HepG2 (cell line): ENCODE measurements around the gene PBX1. TPM values are rescaled to one million over a fixed set of nuclear protein-coding genes. Genes with fewer than 3 reads are reported as not detected.

Experiments used
- ATAC-seq: fragments of 200-7000 bp; cut with Tn5 transposase; 3 replicates; pipeline ENCODE4 v1.9.1; 2020; ENCODE audit warnings: mild to moderate bottlenecking, moderate library complexity
- BruUV-seq: library from RNA; stranded (reverse); fragments of 400-500 nt; replicated peaks from 2 replicates; lab custom pipeline; 2021; lab: Mats Ljungman, UMichigan
- CTCF ChIA-PET: fragments of 300-600 bp; formaldehyde crosslinking; extraction: SDS; loops from one replicate; lab custom pipeline; 2021; ENCODE audit warnings: low total read pairs, inconsistent platforms, low intra/inter-chr PET ratio; lab: Yijun Ruan, JAX
- POLR2A ChIA-PET: fragments of 350-600 bp; sonication (Branson Sonifier 250); formaldehyde crosslinking; loops from one replicate; lab custom pipeline; 2020; ENCODE audit warnings: antibody characterized with exemption, inconsistent platforms; lab: Yijun Ruan, JAX
- DNase-seq: peaks from one replicate; pipeline ENCODE4 v3.0.0-alpha.2; 2015; ENCODE audit warnings: low spot score
- FAIRE-seq: peaks from 3 replicates; lab custom pipeline; 2011; peaks lifted over from hg19 to GRCh38; lab: Jason Lieb, UNC
- H2AFZ ChIP-seq: one replicate; pipeline ENCODE4 v1.6.1; 2011; ENCODE audit warnings: low read length, inconsistent platforms
- H3K27ac ChIP-seq: fragments of 300-600 bp; 3 replicates; pipeline ENCODE4 v1.8.0; 2011; ENCODE audit warnings: mixed run types, mild to moderate bottlenecking, mixed read lengths, low read length, inconsistent platforms; ENCODE audit not compliant: insufficient read depth; ENCODE audit errors: extremely low read length
- H3K27me3 ChIP-seq, 2 experiments: fragments of 200-600 bp in 1 of 2; 2 replicates in 1 of 2; 3 replicates in 1 of 2; pipeline versions ENCODE4 v1.6.0 to v1.8.0; 2011; ENCODE audit warnings: low read length in 2 of 2, mild to moderate bottlenecking in 2 of 2, moderate library complexity in 2 of 2, inconsistent platforms in 1 of 2; ENCODE audit not compliant: insufficient read depth in 2 of 2, control insufficient read depth in 1 of 2
- H3K36me3 ChIP-seq, 2 experiments: fragments of 200-600 bp in 1 of 2; replicated peaks in 1 of 2; 2 replicates in 1 of 2; 3 replicates in 1 of 2; pipeline versions ENCODE4 v1.5.1 to v1.8.0; 2011; ENCODE audit warnings: low read length in 2 of 2, inconsistent platforms in 1 of 2; ENCODE audit not compliant: insufficient read depth in 2 of 2, control insufficient read depth in 1 of 2
- H3K4me1 ChIP-seq: 2 replicates; pipeline ENCODE4 v1.5.1; 2012; ENCODE audit warnings: low read length, inconsistent platforms; ENCODE audit not compliant: insufficient read depth
- H3K4me2 ChIP-seq: 2 replicates; pipeline ENCODE4 v1.6.0; 2011; ENCODE audit warnings: low read depth, low read length, inconsistent platforms
- H3K4me3 ChIP-seq, 3 experiments: fragments of 200-600 bp in 1 of 3; sonication (generic), shearing (Covaris generic) in 1 of 3; replicated peaks in 1 of 3; 2 replicates each; pipeline ENCODE4 v1.5.1; 2011 to 2016; ENCODE audit warnings: low read length in 3 of 3, inconsistent platforms in 2 of 3, low read depth in 2 of 3, mild to moderate bottlenecking in 2 of 3, control low read depth in 1 of 3, mixed read lengths in 1 of 3; ENCODE audit not compliant: insufficient read depth in 1 of 3
- H3K79me2 ChIP-seq: one replicate; pipeline ENCODE4 v1.6.1; 2011; ENCODE audit warnings: low read length, inconsistent platforms; ENCODE audit not compliant: insufficient read depth
- H3K9ac ChIP-seq: 2 replicates; pipeline ENCODE4 v1.6.0; 2011; ENCODE audit warnings: mild to moderate bottlenecking, low read depth, low read length, inconsistent platforms; ENCODE audit not compliant: insufficient read depth
- H3K9me3 ChIP-seq: 2 replicates; pipeline ENCODE4 v1.5.1; 2012; ENCODE audit warnings: mild to moderate bottlenecking, low read length
- H4K20me1 ChIP-seq: 2 replicates; pipeline ENCODE4 v1.6.0; 2011; ENCODE audit warnings: inconsistent platforms, mild to moderate bottlenecking, low read length, moderate library complexity; ENCODE audit not compliant: insufficient read depth
- CEBPG ChIP-seq: IDR thresholded peaks from 2 replicates; pipeline ENCODE4 v1.6.1; 2016
- FOXM1 ChIP-seq: sonication (generic); formaldehyde crosslinking; IDR thresholded peaks from 2 replicates; pipeline ENCODE4 v1.5.0; 2020; ENCODE audit warnings: missing genetic modification reagents
- HCFC1 ChIP-seq: fragments of 150-350 bp; IDR thresholded peaks from 2 replicates; pipeline ENCODE4 v1.6.1; 2014; ENCODE audit warnings: low read depth, low read length
- HMG20A ChIP-seq: IDR thresholded peaks from 2 replicates; pipeline ENCODE4 v1.6.1; 2016; ENCODE audit warnings: borderline replicate concordance
- MEIS1 ChIP-seq: sonication (generic); formaldehyde crosslinking; IDR thresholded peaks from 2 replicates; pipeline ENCODE4 v1.9.0; 2021; ENCODE audit warnings: mild to moderate bottlenecking, missing genetic modification reagents, moderate library complexity, borderline replicate concordance
- NR1H2 ChIP-seq: sonication (generic); formaldehyde crosslinking; IDR thresholded peaks from 2 replicates; pipeline ENCODE4 v1.8.1; 2022; ENCODE audit warnings: low read depth, missing genetic modification reagents, borderline replicate concordance
- whole genome bisulfite sequencing: methylation state at CpG from one replicate; pipeline ENCODE4 v1.1.6; 2017; ENCODE audit warnings: low lambda C conversion rate; 5-methylcytosine and 5-hydroxymethylcytosine counted together
- in situ Hi-C: cut with HindIII; loops from 2 replicates; pipeline ENCODE4 v1.10.0; 2017; ENCODE audit warnings: low pct_unique_long_range_greater_than_20kb; ENCODE audit not compliant: extremely low pct_ligation_motif_present
- intact Hi-C: fragments of 100-400 bp; cut with micrococcal nuclease; formaldehyde crosslinking; loops from one replicate; pipeline ENCODE4 v1.10.0; 2022; ENCODE audit not compliant: unreplicated experiment
- polyA plus RNA-seq, 8 experiments: library from polyadenylated mRNA; depleted of rRNA in 3 of 8; stranded (reverse) in 7 of 8; unstranded in 1 of 8; fragments of >200 nt; fragmentation: Illumina TruSeq in 4 of 8; extraction: Trizol in 4 of 8; gene quantifications; 2 replicates each; pipeline versions ENCODE4 v1.2.1 to v1.2.3, GENCODE V29; 2011 to 2016; ENCODE audit warnings: low read depth in 4 of 8, missing spikeins in 1 of 8, mixed read lengths in 1 of 8; ENCODE audit not compliant: insufficient read depth in 1 of 8
- total RNA-seq, 5 experiments: library from RNA; depleted of rRNA; stranded (reverse); fragments of >200 nt; fragmentation: Illumina TruSeq; extraction: Trizol; gene quantifications; 2 replicates each; pipeline ENCODE4 v1.2.3, GENCODE V29; 2016; ENCODE audit warnings: low read depth in 1 of 5
- TF ChIP-seq, protein P1 (sequence below): sonication (generic); formaldehyde crosslinking; IDR thresholded peaks from 2 replicates; pipeline ENCODE4 v1.9.0; 2021; ENCODE audit warnings: mild to moderate bottlenecking, missing genetic modification reagents
- TF ChIP-seq, protein P2 (sequence below): sonication (generic); formaldehyde crosslinking; IDR thresholded peaks from 2 replicates; pipeline ENCODE4 v1.5.1; 2020; ENCODE audit warnings: mild to moderate bottlenecking, missing genetic modification reagents, borderline replicate concordance
- TF ChIP-seq, protein P3 (sequence below): sonication (generic); formaldehyde crosslinking; IDR thresholded peaks from 2 replicates; pipeline ENCODE4 v1.8.0; 2022; ENCODE audit warnings: mild to moderate bottlenecking, missing genetic modification reagents, moderate library complexity

The PBX1 gene
- total and polyA plus RNA-seq, 2 of the 13 experiments (the other 11 are each of a cell fraction or from before 2014, with no cell fraction given): 0.24 TPM; not detected in 1

DNA sequence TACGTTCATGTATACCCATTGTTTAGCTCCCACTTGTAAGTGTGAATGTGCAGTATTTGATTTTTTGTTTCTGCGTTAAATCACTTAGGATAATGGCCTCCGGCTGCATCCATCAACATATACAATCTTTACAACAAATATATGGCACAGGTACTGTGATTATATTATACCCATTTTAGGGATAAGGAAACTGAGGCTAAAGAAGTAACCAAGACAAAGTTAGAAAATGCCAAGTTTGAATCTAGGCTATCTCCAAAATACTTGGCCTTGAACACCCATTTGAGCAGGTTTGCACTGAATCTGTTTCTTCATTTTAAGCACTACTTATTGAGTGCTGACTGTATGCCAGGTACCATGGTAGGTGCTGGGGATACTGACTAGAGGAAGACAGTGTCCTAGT is 149.6 kb downstream of the PBX1 start:
- Histone ChIP-seq H3K79me2 (no peaks in the 10 kb centered on the region), H2AFZ (no peak overlapping the region), H3K9ac (no peak overlapping the region), H3K27me3 (no peaks in the 10 kb centered on the region), H4K20me1 (no peaks in the 10 kb centered on the region), H3K4me1 (no peaks in the 10 kb centered on the region), H3K9me3 (no peaks in the 10 kb centered on the region), H3K4me2 (no peak overlapping the region), H3K36me3 (no peaks in the 10 kb centered on the region), H3K27ac (no peak overlapping the region), H3K4me3 (no peak overlapping the region)
- WGBS: 60% methylated on average over 3 of the region's 3 CpGs
- POLR2A ChIA-PET: no interaction called here
- intact Hi-C loops (no loop called here), in situ Hi-C loops (no loop called here)
- TF ChIP-seq HCFC1 (no peak), FOXM1 (CRISPR knock-in tag) (no peak), MEIS1 (no peak), HMG20A (CRISPR knock-in tag) (no peak), NR1H2 (CRISPR knock-in tag) (no peak), CEBPG (CRISPR knock-in tag) (no peak)
- TF ChIP-seq, protein P1, sequence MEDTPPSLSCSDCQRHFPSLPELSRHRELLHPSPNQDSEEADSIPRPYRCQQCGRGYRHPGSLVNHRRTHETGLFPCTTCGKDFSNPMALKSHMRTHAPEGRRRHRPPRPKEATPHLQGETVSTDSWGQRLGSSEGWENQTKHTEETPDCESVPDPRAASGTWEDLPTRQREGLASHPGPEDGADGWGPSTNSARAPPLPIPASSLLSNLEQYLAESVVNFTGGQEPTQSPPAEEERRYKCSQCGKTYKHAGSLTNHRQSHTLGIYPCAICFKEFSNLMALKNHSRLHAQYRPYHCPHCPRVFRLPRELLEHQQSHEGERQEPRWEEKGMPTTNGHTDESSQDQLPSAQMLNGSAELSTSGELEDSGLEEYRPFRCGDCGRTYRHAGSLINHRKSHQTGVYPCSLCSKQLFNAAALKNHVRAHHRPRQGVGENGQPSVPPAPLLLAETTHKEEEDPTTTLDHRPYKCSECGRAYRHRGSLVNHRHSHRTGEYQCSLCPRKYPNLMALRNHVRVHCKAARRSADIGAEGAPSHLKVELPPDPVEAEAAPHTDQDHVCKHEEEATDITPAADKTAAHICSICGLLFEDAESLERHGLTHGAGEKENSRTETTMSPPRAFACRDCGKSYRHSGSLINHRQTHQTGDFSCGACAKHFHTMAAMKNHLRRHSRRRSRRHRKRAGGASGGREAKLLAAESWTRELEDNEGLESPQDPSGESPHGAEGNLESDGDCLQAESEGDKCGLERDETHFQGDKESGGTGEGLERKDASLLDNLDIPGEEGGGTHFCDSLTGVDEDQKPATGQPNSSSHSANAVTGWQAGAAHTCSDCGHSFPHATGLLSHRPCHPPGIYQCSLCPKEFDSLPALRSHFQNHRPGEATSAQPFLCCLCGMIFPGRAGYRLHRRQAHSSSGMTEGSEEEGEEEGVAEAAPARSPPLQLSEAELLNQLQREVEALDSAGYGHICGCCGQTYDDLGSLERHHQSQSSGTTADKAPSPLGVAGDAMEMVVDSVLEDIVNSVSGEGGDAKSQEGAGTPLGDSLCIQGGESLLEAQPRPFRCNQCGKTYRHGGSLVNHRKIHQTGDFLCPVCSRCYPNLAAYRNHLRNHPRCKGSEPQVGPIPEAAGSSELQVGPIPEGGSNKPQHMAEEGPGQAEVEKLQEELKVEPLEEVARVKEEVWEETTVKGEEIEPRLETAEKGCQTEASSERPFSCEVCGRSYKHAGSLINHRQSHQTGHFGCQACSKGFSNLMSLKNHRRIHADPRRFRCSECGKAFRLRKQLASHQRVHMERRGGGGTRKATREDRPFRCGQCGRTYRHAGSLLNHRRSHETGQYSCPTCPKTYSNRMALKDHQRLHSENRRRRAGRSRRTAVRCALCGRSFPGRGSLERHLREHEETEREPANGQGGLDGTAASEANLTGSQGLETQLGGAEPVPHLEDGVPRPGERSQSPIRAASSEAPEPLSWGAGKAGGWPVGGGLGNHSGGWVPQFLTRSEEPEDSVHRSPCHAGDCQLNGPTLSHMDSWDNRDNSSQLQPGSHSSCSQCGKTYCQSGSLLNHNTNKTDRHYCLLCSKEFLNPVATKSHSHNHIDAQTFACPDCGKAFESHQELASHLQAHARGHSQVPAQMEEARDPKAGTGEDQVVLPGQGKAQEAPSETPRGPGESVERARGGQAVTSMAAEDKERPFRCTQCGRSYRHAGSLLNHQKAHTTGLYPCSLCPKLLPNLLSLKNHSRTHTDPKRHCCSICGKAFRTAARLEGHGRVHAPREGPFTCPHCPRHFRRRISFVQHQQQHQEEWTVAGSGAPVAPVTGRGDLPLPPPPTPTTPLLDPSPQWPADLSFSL (CRISPR knock-in tag): no peak
- TF ChIP-seq, protein P2, sequence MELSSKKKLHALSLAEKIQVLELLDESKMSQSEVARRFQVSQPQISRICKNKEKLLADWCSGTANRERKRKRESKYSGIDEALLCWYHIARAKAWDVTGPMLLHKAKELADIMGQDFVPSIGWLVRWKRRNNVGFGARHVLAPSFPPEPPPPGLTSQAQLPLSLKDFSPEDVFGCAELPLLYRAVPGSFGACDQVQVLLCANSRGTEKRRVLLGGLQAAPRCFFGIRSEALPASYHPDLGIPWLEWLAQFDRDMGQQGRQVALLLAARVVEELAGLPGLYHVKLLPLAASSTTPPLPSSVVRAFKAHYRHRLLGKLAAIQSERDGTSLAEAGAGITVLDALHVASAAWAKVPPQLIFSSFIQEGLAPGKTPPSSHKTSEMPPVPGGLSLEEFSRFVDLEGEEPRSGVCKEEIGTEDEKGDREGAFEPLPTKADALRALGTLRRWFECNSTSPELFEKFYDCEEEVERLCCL: no peak
- TF ChIP-seq, protein P3, sequence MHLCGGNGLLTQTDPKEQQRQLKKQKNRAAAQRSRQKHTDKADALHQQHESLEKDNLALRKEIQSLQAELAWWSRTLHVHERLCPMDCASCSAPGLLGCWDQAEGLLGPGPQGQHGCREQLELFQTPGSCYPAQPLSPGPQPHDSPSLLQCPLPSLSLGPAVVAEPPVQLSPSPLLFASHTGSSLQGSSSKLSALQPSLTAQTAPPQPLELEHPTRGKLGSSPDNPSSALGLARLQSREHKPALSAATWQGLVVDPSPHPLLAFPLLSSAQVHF (CRISPR knock-in tag): no peak
- DNase-seq: no peak
- CTCF ChIA-PET: no interaction called here
- no peak for FAIRE-seq
- ATAC-seq: no peak
- no TSS peak for BruUV-seq
